Activated T-cell treated with anti-CD3 and anti-CD28 coated beads, Interleukin-2, amount 50 U/mL, for 24 hours (primary cell): Measurements from ENCODE around the gene CHRNA4.

ENCODE experiments used
- DNase-seq: peaks from one replicate; pipeline ENCODE4 v3.0.0-alpha.2; 2020
- H3K27ac Mint-ChIP-seq: 2 replicates; pipeline ENCODE4 v1.8.0; 2020; ENCODE audit warnings: mild to moderate bottlenecking, mixed read lengths
- H3K27me3 Mint-ChIP-seq: 2 replicates; pipeline ENCODE4 v1.8.0; 2020; ENCODE audit warnings: mixed read lengths
- H3K36me3 Mint-ChIP-seq: 2 replicates; pipeline ENCODE4 v1.8.0; 2020; ENCODE audit warnings: low read depth, mixed read lengths
- H3K4me1 Mint-ChIP-seq: 2 replicates; pipeline ENCODE4 v1.8.0; 2020; ENCODE audit warnings: low read depth, mixed read lengths
- H3K4me3 Mint-ChIP-seq: 2 replicates; pipeline ENCODE4 v1.8.0; 2020; ENCODE audit warnings: mild to moderate bottlenecking, moderate library complexity, mixed read lengths
- H3K9me3 Mint-ChIP-seq: 2 replicates; pipeline ENCODE4 v1.8.0; 2020; ENCODE audit warnings: mixed read lengths

Gene CHRNA4

GRCh38 chr20:63360850-63361518 is at the start of gene CHRNA4:
TSS of gene CHRNA4 (minus strand) at chr20:63361349. CDS start at chr20:63361165, 184 bp downstream.
- Mint-ChIP-seq H3K4me1 (no peaks in the 10 kb centered on the region), H3K4me3 (no peak within 1 kb of the TSS), H3K36me3 (no peaks in the 10 kb centered on the region), H3K27me3 (peaks cover 35% of the 10 kb centered on the region), H3K27ac (no peak within 1 kb of the TSS), H3K9me3 (no peaks in the 10 kb centered on the region)
- no peak for DNase-seq

GRCh38 chr20:63409834-63410435 is 48.8 kb upstream of the CHRNA4 start:
- Mint-ChIP-seq H3K27ac (no peak overlapping the region), H3K27me3 (peaks cover 4% of the 10 kb centered on the region), H3K9me3 (no peaks in the 10 kb centered on the region), H3K36me3 (no peaks in the 10 kb centered on the region), H3K4me1 (peaks cover 5% of the 10 kb centered on the region), H3K4me3 (no peak overlapping the region)
- no peak for DNase-seq

- no peak overlapping the region for H3K27ac Mint-ChIP-seq
- peaks cover 5% of the 10 kb centered on the region for H3K4me1 Mint-ChIP-seq
- H3K27me3 Mint-ChIP-seq = peaks cover 4% of the 10 kb centered on the region
- H3K36me3 Mint-ChIP-seq = no peaks in the 10 kb centered on the region
- no peak overlapping the region for H3K4me3 Mint-ChIP-seq
- no peaks in the 10 kb centered on the region for H3K9me3 Mint-ChIP-seq
- no peak for DNase-seq
Measured at GRCh38 chr20:63409066-63409833, 48.1 kb upstream of the CHRNA4 start.

- H3K9me3 Mint-ChIP-seq = no peaks in the 10 kb centered on the region
- no peak overlapping the region for H3K27ac Mint-ChIP-seq
- no peaks in the 10 kb centered on the region for H3K36me3 Mint-ChIP-seq
- peaks cover 5% of the 10 kb centered on the region for H3K4me1 Mint-ChIP-seq
- no peak for DNase-seq
- no peak overlapping the region for H3K4me3 Mint-ChIP-seq
- peaks cover 4% of the 10 kb centered on the region for H3K27me3 Mint-ChIP-seq
Measured at GRCh38 chr20:63408684-63409046, 47.5 kb upstream of the CHRNA4 start.

- Mint-ChIP-seq H3K27me3 (peaks cover 4% of the 10 kb centered on the region), H3K27ac (no peak overlapping the region), H3K36me3 (no peaks in the 10 kb centered on the region), H3K4me1 (peaks cover 5% of the 10 kb centered on the region), H3K4me3 (no peak overlapping the region), H3K9me3 (no peaks in the 10 kb centered on the region)
- DNase-seq = no peak
Measured at GRCh38 chr20:63407928-63408683, 47.0 kb upstream of the CHRNA4 start.

- no peaks in the 10 kb centered on the region for H3K9me3 Mint-ChIP-seq
- no peak overlapping the region for H3K27ac Mint-ChIP-seq
- no peaks in the 10 kb centered on the region for H3K27me3 Mint-ChIP-seq
- H3K4me1 Mint-ChIP-seq = peaks cover 3% of the 10 kb centered on the region
- H3K4me3 Mint-ChIP-seq = no peak overlapping the region
- no peaks in the 10 kb centered on the region for H3K36me3 Mint-ChIP-seq
- DNase-seq = no peak
Measured at GRCh38 chr20:63406617-63407245, 45.6 kb upstream of the CHRNA4 start.

- no peak overlapping the region for H3K27ac Mint-ChIP-seq
- no peak overlapping the region for H3K4me3 Mint-ChIP-seq
- no peaks in the 10 kb centered on the region for H3K27me3 Mint-ChIP-seq
- DNase-seq = no peak
- peaks cover 2% of the 10 kb centered on the region for H3K4me1 Mint-ChIP-seq
- no peaks in the 10 kb centered on the region for H3K36me3 Mint-ChIP-seq
- no peaks in the 10 kb centered on the region for H3K9me3 Mint-ChIP-seq
Measured at GRCh38 chr20:63406011-63406410, 44.9 kb upstream of the CHRNA4 start.

GRCh38 chr20:63405102-63405730 is 44.1 kb upstream of the CHRNA4 start:
- no peak overlapping the region for H3K4me3 Mint-ChIP-seq
- H3K27me3 Mint-ChIP-seq = no peaks in the 10 kb centered on the region
- no peaks in the 10 kb centered on the region for H3K36me3 Mint-ChIP-seq
- no peak for DNase-seq
- H3K9me3 Mint-ChIP-seq = no peaks in the 10 kb centered on the region
- no peak overlapping the region for H3K27ac Mint-ChIP-seq
- peaks cover 2% of the 10 kb centered on the region for H3K4me1 Mint-ChIP-seq

GRCh38 chr20:63404129-63405085 is 43.3 kb upstream of the CHRNA4 start:
- no peaks in the 10 kb centered on the region for H3K9me3 Mint-ChIP-seq
- H3K4me1 Mint-ChIP-seq = peaks cover 2% of the 10 kb centered on the region
- DNase-seq = no peak
- no peak overlapping the region for H3K4me3 Mint-ChIP-seq
- H3K27me3 Mint-ChIP-seq = no peaks in the 10 kb centered on the region
- H3K36me3 Mint-ChIP-seq = no peaks in the 10 kb centered on the region
- H3K27ac Mint-ChIP-seq = no peak overlapping the region

- no peak overlapping the region for H3K27ac Mint-ChIP-seq
- H3K9me3 Mint-ChIP-seq = no peaks in the 10 kb centered on the region
- no peaks in the 10 kb centered on the region for H3K27me3 Mint-ChIP-seq
- no peaks in the 10 kb centered on the region for H3K4me1 Mint-ChIP-seq
- H3K36me3 Mint-ChIP-seq = no peaks in the 10 kb centered on the region
- H3K4me3 Mint-ChIP-seq = no peak overlapping the region
- no peak for DNase-seq
Measured at GRCh38 chr20:63403403-63404105, 42.4 kb upstream of the CHRNA4 start.

GRCh38 chr20:63402860-63403220 is 41.7 kb upstream of the CHRNA4 start:
- no peaks in the 10 kb centered on the region for H3K4me1 Mint-ChIP-seq
- no peaks in the 10 kb centered on the region for H3K9me3 Mint-ChIP-seq
- H3K4me3 Mint-ChIP-seq = no peak overlapping the region
- DNase-seq = no peak
- no peak overlapping the region for H3K27ac Mint-ChIP-seq
- no peaks in the 10 kb centered on the region for H3K36me3 Mint-ChIP-seq
- no peaks in the 10 kb centered on the region for H3K27me3 Mint-ChIP-seq

- no peak overlapping the region for H3K27ac Mint-ChIP-seq
- DNase-seq = no peak
- H3K4me3 Mint-ChIP-seq = no peak overlapping the region
- no peaks in the 10 kb centered on the region for H3K36me3 Mint-ChIP-seq
- no peaks in the 10 kb centered on the region for H3K27me3 Mint-ChIP-seq
- H3K4me1 Mint-ChIP-seq = no peaks in the 10 kb centered on the region
- H3K9me3 Mint-ChIP-seq = no peaks in the 10 kb centered on the region
Measured at GRCh38 chr20:63402181-63402859, 41.2 kb upstream of the CHRNA4 start.
